ENCODE measurements around the gene COPS6.

DNA sequence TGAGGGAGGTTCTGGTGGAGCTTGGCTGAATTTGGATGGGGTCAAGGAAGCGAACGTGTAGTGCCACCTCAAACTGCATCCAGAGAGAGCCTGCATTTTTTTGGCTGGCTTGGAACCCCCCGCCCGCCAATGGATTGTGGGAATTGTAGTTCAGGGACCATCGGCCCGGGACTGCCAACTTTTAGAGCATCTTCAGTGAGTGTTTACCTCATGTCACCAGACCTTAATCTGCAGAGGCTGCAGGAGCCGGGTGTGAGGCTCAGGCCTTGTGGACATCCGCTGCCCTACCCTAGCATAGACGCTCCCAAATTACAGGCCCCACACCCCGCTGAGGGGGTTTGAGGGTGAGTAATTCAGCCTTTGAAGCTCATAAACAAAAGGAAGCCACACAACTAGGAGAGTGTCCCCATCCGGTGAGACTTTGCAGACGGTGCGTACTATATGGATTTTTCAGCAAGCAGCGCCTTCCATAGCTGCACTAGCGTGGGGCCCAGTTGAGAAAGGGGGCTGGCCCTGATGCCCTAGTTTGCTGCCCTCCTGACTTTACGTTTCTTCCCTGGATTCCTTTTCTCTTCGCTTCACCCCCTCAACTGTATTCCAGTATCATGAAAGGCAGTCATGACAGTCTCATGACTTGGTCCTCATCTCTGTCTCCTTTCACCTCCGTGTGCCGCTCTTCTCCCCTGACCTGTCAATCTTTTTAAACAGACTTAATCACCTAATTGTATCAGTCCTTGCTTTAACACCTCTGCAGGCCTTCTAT, 31.4 kb downstream of the COPS6 start:
- no peak for TF ChIP-seq CTCF (IDR thresholded peaks at IDR 0.05)
- no peak for TF ChIP-seq POLR2AphosphoS5 (IDR thresholded peaks at IDR 0.05; ENCODE audit: low read depth, low read length)
